K562 (cell line): ENCODE data around the gene TDRD12. TPM values are rescaled to one million over a fixed set of nuclear protein-coding genes. Genes with fewer than 3 reads are reported as not detected.

Source experiments
- ATAC-seq: fragments of 200-7000 bp; cut with Tn5 transposase; 3 replicates; pipeline ENCODE4 v1.9.1; 2020; ENCODE audit warnings: moderate library complexity
- BruUV-seq: library from RNA; stranded (reverse); fragments of 400-500 nt; replicated peaks from 2 replicates; lab custom pipeline; 2021; lab: Mats Ljungman, UMichigan
- CTCF ChIA-PET: fragments of 300-600 bp; formaldehyde crosslinking; extraction: SDS; loops from one replicate; lab custom pipeline; 2021; ENCODE audit warnings: low intra/inter-chr PET ratio; lab: Yijun Ruan, JAX
- POLR2A ChIA-PET: fragments of 300-600, 350-650 bp; sonication (Branson Sonifier 250); formaldehyde crosslinking; extraction: SDS; loops from one replicate; lab custom pipeline; 2021; ENCODE audit warnings: antibody characterized with exemption, inconsistent platforms; lab: Yijun Ruan, JAX
- DNase-seq, 4 experiments: peaks; one replicate each; pipeline versions ENCODE4 v3.0.0 to v3.0.0-alpha.2; 2011 to 2018; ENCODE audit warnings: low spot score in 3 of 4, mixed read lengths in 3 of 4; ENCODE audit errors: extremely low read depth in 1 of 4
- FAIRE-seq: peaks from 2 replicates; lab custom pipeline; 2011; peaks lifted over from hg19 to GRCh38; lab: Jason Lieb, UNC
- H2AFZ ChIP-seq: 2 replicates; pipeline ENCODE4 v1.6.0; 2011; ENCODE audit warnings: low read depth, low read length, control low read depth, inconsistent platforms
- H3K27ac ChIP-seq: fragments of 200-600 bp; 3 replicates; pipeline ENCODE4 v1.8.0; 2011; ENCODE audit warnings: low read depth, mild to moderate bottlenecking, control low read depth, inconsistent platforms, low read length, moderate library complexity, mixed read lengths; ENCODE audit errors: extremely low read depth
- H3K27me3 ChIP-seq, 2 experiments: fragments of 300-600 bp in 1 of 2; 2 replicates in 1 of 2; 3 replicates in 1 of 2; pipeline versions ENCODE4 v1.6.0 to v1.8.0; 2011; ENCODE audit warnings: inconsistent platforms in 2 of 2, low read length in 2 of 2, mild to moderate bottlenecking in 1 of 2, mixed read lengths in 1 of 2, moderate library complexity in 1 of 2; ENCODE audit not compliant: control insufficient read depth in 2 of 2, insufficient read depth in 2 of 2
- H3K36me3 ChIP-seq: fragments of 300-600 bp; 3 replicates; pipeline ENCODE4 v1.8.0; 2011; ENCODE audit warnings: mild to moderate bottlenecking, low read length, inconsistent platforms; ENCODE audit not compliant: control insufficient read depth, insufficient read depth
- H3K4me1 ChIP-seq, 2 experiments: fragments of 200-600 bp in 1 of 2; replicated peaks in 1 of 2; 2 replicates in 1 of 2; 3 replicates in 1 of 2; pipeline versions ENCODE4 v1.5.1 to v1.8.0; 2011; ENCODE audit warnings: inconsistent platforms in 2 of 2, low read length in 2 of 2, mild to moderate bottlenecking in 1 of 2, mixed read lengths in 1 of 2, moderate library complexity in 1 of 2; ENCODE audit not compliant: control insufficient read depth in 2 of 2, insufficient read depth in 2 of 2
- H3K4me2 ChIP-seq: 2 replicates; pipeline ENCODE4 v1.6.1; 2011; ENCODE audit warnings: low read length, control low read depth, inconsistent platforms, mixed read lengths; ENCODE audit not compliant: insufficient read depth
- H3K4me3 ChIP-seq: fragments of 200-600 bp; sonication (generic), shearing (Covaris generic); 2 replicates; pipeline ENCODE4 v1.5.1; 2016; ENCODE audit warnings: control low read depth, inconsistent platforms
- H3K79me2 ChIP-seq: fragments of 200-600 bp; 3 replicates; pipeline ENCODE4 v1.8.0; 2011; ENCODE audit warnings: low read length, inconsistent platforms; ENCODE audit not compliant: control insufficient read depth, insufficient read depth
- H3K9ac ChIP-seq, 2 experiments: 2 replicates each; pipeline versions ENCODE4 v1.6.0 to v1.6.1; 2011; ENCODE audit warnings: low read depth in 2 of 2, low read length in 2 of 2, control low read depth in 1 of 2, inconsistent platforms in 1 of 2, mild to moderate bottlenecking in 1 of 2, mixed read lengths in 1 of 2; ENCODE audit not compliant: insufficient read depth in 1 of 2
- H3K9me1 ChIP-seq: one replicate; pipeline ENCODE4 v1.6.0; 2011; ENCODE audit warnings: inconsistent platforms, mild to moderate bottlenecking, low read length, moderate library complexity; ENCODE audit not compliant: control insufficient read depth, insufficient read depth
- H3K9me3 ChIP-seq: replicated peaks from 2 replicates; pipeline ENCODE4 v1.5.1; 2011; ENCODE audit warnings: low read depth, low read length, inconsistent platforms; ENCODE audit not compliant: control insufficient read depth, insufficient read depth
- H4K20me1 ChIP-seq: replicated peaks from 2 replicates; pipeline ENCODE4 v1.6.1; 2011; ENCODE audit warnings: low read length, inconsistent platforms, mixed read lengths; ENCODE audit not compliant: control insufficient read depth, insufficient read depth
- DPF2 ChIP-seq: fragments of 450-650 bp; IDR thresholded peaks from 2 replicates; pipeline ENCODE4 v1.6.1; 2016
- EP300 ChIP-seq: IDR thresholded peaks from 2 replicates; pipeline ENCODE4 v1.6.1; 2012; ENCODE audit warnings: low read length, improper control_type of control experiment
- MEIS2 ChIP-seq: fragments of 450-650 bp; IDR thresholded peaks from 2 replicates; pipeline ENCODE4 v1.6.1; 2014; ENCODE audit warnings: mild to moderate bottlenecking; ENCODE audit not compliant: partially characterized antibody
- NBN ChIP-seq: fragments of 450-650 bp; IDR thresholded peaks from 2 replicates; pipeline ENCODE4 v1.6.1; 2016; ENCODE audit warnings: low read depth, mild to moderate bottlenecking
- RAD21 ChIP-seq, 2 experiments: fragments of 250-450 bp in 1 of 2; fragments of 450-650 bp in 1 of 2; sonication (Bioruptor Pico) in 1 of 2; formaldehyde crosslinking in 1 of 2; IDR thresholded peaks in 1 of 2; conservative IDR thresholded peaks in 1 of 2; 2 replicates each; pipeline versions ENCODE4 v1.4.0 to v1.8.0; 2020 to 2022; ENCODE audit warnings: mild to moderate bottlenecking in 2 of 2, moderate library complexity in 1 of 2
- TBL1XR1 ChIP-seq, 2 experiments: IDR thresholded peaks; 2 replicates each; pipeline ENCODE4 v1.6.1; 2012; ENCODE audit warnings: improper control_type of control experiment in 2 of 2, low read length in 2 of 2, mild to moderate bottlenecking in 1 of 2
- TGIF2 ChIP-seq: sonication (generic); formaldehyde crosslinking; IDR thresholded peaks from 2 replicates; pipeline ENCODE4 v1.8.1; 2022; ENCODE audit warnings: mild to moderate bottlenecking, missing genetic modification reagents, moderate library complexity
- ZNF184 ChIP-seq: sonication (generic); formaldehyde crosslinking; IDR thresholded peaks from 2 replicates; pipeline ENCODE4 v1.5.0; 2020; ENCODE audit warnings: missing genetic modification reagents
- ZNF217 ChIP-seq: sonication (generic); formaldehyde crosslinking; IDR thresholded peaks from 2 replicates; pipeline ENCODE4 v1.8.0; 2022; ENCODE audit warnings: mild to moderate bottlenecking, missing genetic modification reagents
- ZNF24 ChIP-seq: fragments of 450-650 bp; IDR thresholded peaks from 2 replicates; pipeline ENCODE4 v1.6.1; 2016
- ZNF408 ChIP-seq: fragments of 250-450 bp; sonication (Bioruptor Pico); IDR thresholded peaks from 2 replicates; pipeline ENCODE4 v1.4.0; 2020; ENCODE audit warnings: low read depth, mild to moderate bottlenecking, moderate library complexity
- WGBS: fragments of 100-300 bp; shearing (Covaris generic); methylation state at CpG from one replicate; pipeline ENCODE4 v1.1.6; 2016; ENCODE audit warnings: low coverage, mixed read lengths; ENCODE audit not compliant: insufficient coverage; ENCODE audit errors: missing lambda C conversion rate; 5-methylcytosine and 5-hydroxymethylcytosine counted together
- in situ Hi-C: fragments of 300-500 bp; cut with MboI; formaldehyde crosslinking; loops from 4 replicates; pipeline ENCODE4 v1.15.0; 2018; ENCODE audit warnings: inconsistent platforms, mixed read lengths
- intact Hi-C: fragments of 100-400 bp; cut with micrococcal nuclease; formaldehyde crosslinking; loops from 2 replicates; pipeline ENCODE4 v1.14.2; 2022
- polyA plus RNA-seq, 8 experiments: library from polyadenylated mRNA; depleted of rRNA in 4 of 8; stranded (reverse) in 5 of 8; unstranded in 3 of 8; fragments of >200 nt; fragmentation: Nextera tagmentation in 2 of 8; fragmentation: Illumina TruSeq in 1 of 8; extraction: Ambion mirVana in 2 of 8; extraction: Trizol in 1 of 8; gene quantifications; 2 replicates each; pipeline versions ENCODE4 v1.2.1 to v1.2.3, GENCODE V29; 2011 to 2014; ENCODE audit warnings: inconsistent platforms in 1 of 8, missing spikeins in 1 of 8
- total RNA-seq, 7 experiments: library from RNA; depleted of rRNA in 6 of 7; stranded (reverse); fragments of >200 nt in 6 of 7; fragmentation: Illumina TruSeq in 2 of 7; extraction: Trizol in 2 of 7; gene quantifications; 2 replicates each; pipeline versions ENCODE4 v1.2.1 to v1.2.3, GENCODE V29; 2011 to 2021; ENCODE audit warnings: low replicate concordance in 1 of 7
- TF ChIP-seq, protein P1 (sequence below): fragments of 450-650 bp; IDR thresholded peaks from 2 replicates; pipeline ENCODE4 v1.6.1; 2016
- TF ChIP-seq, protein P2 (sequence below), 3 experiments: IDR thresholded peaks in 2 of 3; conservative IDR thresholded peaks in 1 of 3; 2 replicates each; pipeline ENCODE4 v1.5.1; 2011 to 2012; ENCODE audit warnings: low read length in 3 of 3, mild to moderate bottlenecking in 3 of 3, control low read depth in 2 of 3, improper control_type of control experiment in 1 of 3, inconsistent platforms in 1 of 3, low read depth in 1 of 3, mixed read lengths in 1 of 3, moderate library complexity in 1 of 3; ENCODE audit not compliant: insufficient read depth in 2 of 3
- TF ChIP-seq, protein P3 (sequence below): fragments of 250-450 bp; sonication (Bioruptor Pico); IDR thresholded peaks from 2 replicates; pipeline ENCODE4 v1.6.1; 2021; ENCODE audit warnings: mild to moderate bottlenecking
- TF ChIP-seq, protein P4 (sequence below), 2 experiments: fragments of 450-650 bp in 1 of 2; sonication (generic) in 1 of 2; formaldehyde crosslinking in 1 of 2; IDR thresholded peaks in 1 of 2; conservative IDR thresholded peaks in 1 of 2; 2 replicates each; pipeline versions ENCODE4 v1.6.1 to v1.8.1; 2016 to 2023; ENCODE audit warnings: mild to moderate bottlenecking in 2 of 2, moderate library complexity in 2 of 2, inconsistent platforms in 1 of 2, missing genetic modification reagents in 1 of 2

TDRD12 gene
- total and polyA plus RNA-seq, 9 of the 15 experiments (the other 6 are each of a cell fraction or from before 2014, with no cell fraction given), result 0.03 TPM; not detected in 8

DNA sequence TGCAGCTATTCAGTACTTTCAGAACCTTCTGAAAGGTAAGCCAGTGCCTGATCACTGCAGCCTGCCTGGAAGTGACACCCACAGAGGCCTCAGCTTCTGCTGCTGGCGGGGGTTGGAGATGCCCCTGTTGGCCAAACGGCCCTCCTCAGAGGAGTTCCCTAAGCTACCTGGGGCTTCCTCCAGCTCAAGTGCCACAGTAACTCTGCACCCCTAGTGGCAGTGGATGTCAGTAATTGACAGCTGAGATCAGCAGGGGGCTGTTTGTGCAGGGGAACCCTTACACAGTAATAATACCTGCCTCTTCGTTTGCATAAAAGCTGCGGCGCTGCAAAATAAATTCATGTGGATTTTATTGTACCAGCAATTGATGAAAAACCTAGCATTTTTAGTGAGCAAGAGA, 28.9 kb downstream of the TDRD12 start:
- WGBS, result 0% methylated on average over 5 of the region's 5 CpGs
- Histone ChIP-seq H3K79me2 (no peaks in the 10 kb centered on the region), H3K27me3 (peaks cover 16 to 22% of the 10 kb centered on the region in 2 experiments; a peak in 4 of 5 replicates), H3K36me3 (no peaks in the 10 kb centered on the region), H3K4me3 (no peak overlapping the region), H3K27ac (no peak overlapping the region), H3K9ac (no peak overlapping the region), H3K4me1 (peaks cover 0 to 3% of the 10 kb centered on the region in 2 experiments; a peak in 3 of 5 replicates), H3K9me3 (no peaks in the 10 kb centered on the region), H4K20me1 (no peaks in the 10 kb centered on the region), H3K4me2 (no peak overlapping the region), H3K9me1 (no peaks in the 10 kb centered on the region), H2AFZ (no peak overlapping the region)
- peak; percentile 19 for TF ChIP-seq MEIS2
- TF ChIP-seq ZNF24, result no peak
- TF ChIP-seq, protein P1, sequence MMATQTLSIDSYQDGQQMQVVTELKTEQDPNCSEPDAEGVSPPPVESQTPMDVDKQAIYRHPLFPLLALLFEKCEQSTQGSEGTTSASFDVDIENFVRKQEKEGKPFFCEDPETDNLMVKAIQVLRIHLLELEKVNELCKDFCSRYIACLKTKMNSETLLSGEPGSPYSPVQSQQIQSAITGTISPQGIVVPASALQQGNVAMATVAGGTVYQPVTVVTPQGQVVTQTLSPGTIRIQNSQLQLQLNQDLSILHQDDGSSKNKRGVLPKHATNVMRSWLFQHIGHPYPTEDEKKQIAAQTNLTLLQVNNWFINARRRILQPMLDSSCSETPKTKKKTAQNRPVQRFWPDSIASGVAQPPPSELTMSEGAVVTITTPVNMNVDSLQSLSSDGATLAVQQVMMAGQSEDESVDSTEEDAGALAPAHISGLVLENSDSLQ, result peak; percentile 74
- TF ChIP-seq, protein P2, sequence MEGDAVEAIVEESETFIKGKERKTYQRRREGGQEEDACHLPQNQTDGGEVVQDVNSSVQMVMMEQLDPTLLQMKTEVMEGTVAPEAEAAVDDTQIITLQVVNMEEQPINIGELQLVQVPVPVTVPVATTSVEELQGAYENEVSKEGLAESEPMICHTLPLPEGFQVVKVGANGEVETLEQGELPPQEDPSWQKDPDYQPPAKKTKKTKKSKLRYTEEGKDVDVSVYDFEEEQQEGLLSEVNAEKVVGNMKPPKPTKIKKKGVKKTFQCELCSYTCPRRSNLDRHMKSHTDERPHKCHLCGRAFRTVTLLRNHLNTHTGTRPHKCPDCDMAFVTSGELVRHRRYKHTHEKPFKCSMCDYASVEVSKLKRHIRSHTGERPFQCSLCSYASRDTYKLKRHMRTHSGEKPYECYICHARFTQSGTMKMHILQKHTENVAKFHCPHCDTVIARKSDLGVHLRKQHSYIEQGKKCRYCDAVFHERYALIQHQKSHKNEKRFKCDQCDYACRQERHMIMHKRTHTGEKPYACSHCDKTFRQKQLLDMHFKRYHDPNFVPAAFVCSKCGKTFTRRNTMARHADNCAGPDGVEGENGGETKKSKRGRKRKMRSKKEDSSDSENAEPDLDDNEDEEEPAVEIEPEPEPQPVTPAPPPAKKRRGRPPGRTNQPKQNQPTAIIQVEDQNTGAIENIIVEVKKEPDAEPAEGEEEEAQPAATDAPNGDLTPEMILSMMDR (IDR thresholded peaks at IDR 0.05 in 2 of 3, conservative IDR thresholded peaks at IDR 0.05 in 1 of 3; ENCODE audit: insufficient read depth in 2 of 3, low read depth in 1 of 3, low read length in 3 of 3), result peak; percentile 54 to 78 (median 57)
- no peak for TF ChIP-seq TGIF2 (CRISPR knock-in tag)
- peak in 1 of 2 experiments; percentile 33; a peak in 1 of 4 replicates for TF ChIP-seq RAD21 (CRISPR knock-in tag; conservative IDR thresholded peaks at IDR 0.05 in 1 of 2, IDR thresholded peaks at IDR 0.05 in 1 of 2)
- no peak for TF ChIP-seq NBN
- TF ChIP-seq DPF2, result no peak
- no peak for TF ChIP-seq EP300
- no peak for TF ChIP-seq ZNF217 (CRISPR knock-in tag)
- TF ChIP-seq, protein P3, sequence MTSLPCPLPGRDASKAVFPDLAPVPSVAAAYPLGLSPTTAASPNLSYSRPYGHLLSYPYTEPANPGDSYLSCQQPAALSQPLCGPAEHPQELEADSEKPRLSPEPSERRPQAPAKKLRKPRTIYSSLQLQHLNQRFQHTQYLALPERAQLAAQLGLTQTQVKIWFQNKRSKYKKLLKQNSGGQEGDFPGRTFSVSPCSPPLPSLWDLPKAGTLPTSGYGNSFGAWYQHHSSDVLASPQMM (CRISPR knock-in tag), result no peak
- TF ChIP-seq, protein P4, sequence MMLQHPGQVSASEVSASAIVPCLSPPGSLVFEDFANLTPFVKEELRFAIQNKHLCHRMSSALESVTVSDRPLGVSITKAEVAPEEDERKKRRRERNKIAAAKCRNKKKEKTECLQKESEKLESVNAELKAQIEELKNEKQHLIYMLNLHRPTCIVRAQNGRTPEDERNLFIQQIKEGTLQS (IDR thresholded peaks at IDR 0.05), result no peak
- TF ChIP-seq, protein P4 (CRISPR knock-in tag; conservative IDR thresholded peaks at IDR 0.05), result no peak
- TF ChIP-seq ZNF408 (CRISPR knock-in tag), result no peak
- no peak for TF ChIP-seq ZNF184 (CRISPR knock-in tag)
- no peak for TF ChIP-seq TBL1XR1 (IDR thresholded peaks at IDR 0.05; ENCODE audit: low read length in 2 of 2)
- CTCF ChIA-PET, result no interaction called here
- FAIRE-seq, result no peak
- intact Hi-C loops (no loop called here), in situ Hi-C loops (no loop called here)
- POLR2A ChIA-PET, result interaction anchor here (0.6 kb wide), 1 partner anchor 274 kb away, joined by 3 read pairs; no protein-coding TSS in a partner anchor
- no TSS peak for BruUV-seq
- peak; percentile 88 for ATAC-seq
- peak; percentile 34 to 51 (median 38) for DNase-seq
